Stimulated activated naive CD8-positive, alpha-beta T cell treated with anti-CD3 and anti-CD28 coated beads, Interleukin-15, Interleukin-2, amounts not matched to agents 100 ng/mL and 50 ng/mL, for 24 hours (primary cell): Measurements from ENCODE around the gene TH.

ENCODE experiments used
- H3K27ac Mint-ChIP-seq: one replicate; pipeline ENCODE4 v1.8.0; 2021; ENCODE audit warnings: mild to moderate bottlenecking, mixed read lengths
- H3K27me3 Mint-ChIP-seq: one replicate; pipeline ENCODE4 v1.8.0; 2021; ENCODE audit warnings: mixed read lengths
- H3K36me3 Mint-ChIP-seq: one replicate; pipeline ENCODE4 v1.8.0; 2021; ENCODE audit warnings: low read depth, mixed read lengths
- H3K4me1 Mint-ChIP-seq: one replicate; pipeline ENCODE4 v1.8.0; 2021; ENCODE audit warnings: low read depth, mixed read lengths
- H3K4me3 Mint-ChIP-seq: one replicate; pipeline ENCODE4 v1.8.0; 2021; ENCODE audit warnings: mild to moderate bottlenecking, mixed read lengths
- H3K9me3 Mint-ChIP-seq: one replicate; pipeline ENCODE4 v1.8.0; 2021; ENCODE audit warnings: mixed read lengths

The TH gene

GRCh38 chr11:2122222-2122906, 49.3 kb downstream of the TH start:
- H3K27ac Mint-ChIP-seq = no peak overlapping the region
- no peak overlapping the region for H3K4me3 Mint-ChIP-seq
- no peaks in the 10 kb centered on the region for H3K9me3 Mint-ChIP-seq
- peaks cover 20% of the 10 kb centered on the region for H3K27me3 Mint-ChIP-seq
- H3K36me3 Mint-ChIP-seq = no peaks in the 10 kb centered on the region
- no peaks in the 10 kb centered on the region for H3K4me1 Mint-ChIP-seq

- H3K4me3 Mint-ChIP-seq = no peak overlapping the region
- no peaks in the 10 kb centered on the region for H3K36me3 Mint-ChIP-seq
- H3K9me3 Mint-ChIP-seq = no peaks in the 10 kb centered on the region
- H3K27ac Mint-ChIP-seq = no peak overlapping the region
- peaks cover 22% of the 10 kb centered on the region for H3K27me3 Mint-ChIP-seq
- no peaks in the 10 kb centered on the region for H3K4me1 Mint-ChIP-seq
Measured at GRCh38 chr11:2121227-2122130, 50.1 kb downstream of the TH start.

- Mint-ChIP-seq H3K27me3 (peaks cover 30% of the 10 kb centered on the region), H3K4me3 (no peak overlapping the region), H3K27ac (no peak overlapping the region), H3K4me1 (no peaks in the 10 kb centered on the region), H3K36me3 (no peaks in the 10 kb centered on the region), H3K9me3 (no peaks in the 10 kb centered on the region)
Measured at GRCh38 chr11:2120359-2121100, 51.1 kb downstream of the TH start.

GRCh38 chr11:2118677-2119076, 52.9 kb downstream of the TH start:
- Mint-ChIP-seq H3K27ac (no peak overlapping the region), H3K27me3 (peaks cover 30% of the 10 kb centered on the region), H3K36me3 (no peaks in the 10 kb centered on the region), H3K9me3 (no peaks in the 10 kb centered on the region), H3K4me1 (no peaks in the 10 kb centered on the region), H3K4me3 (no peak overlapping the region)

GRCh38 chr11:2116680-2117079, 54.9 kb downstream of the TH start:
- no peaks in the 10 kb centered on the region for H3K36me3 Mint-ChIP-seq
- H3K27me3 Mint-ChIP-seq = peaks cover 30% of the 10 kb centered on the region
- no peaks in the 10 kb centered on the region for H3K9me3 Mint-ChIP-seq
- H3K4me3 Mint-ChIP-seq = no peak overlapping the region
- H3K27ac Mint-ChIP-seq = no peak overlapping the region
- no peaks in the 10 kb centered on the region for H3K4me1 Mint-ChIP-seq

- no peaks in the 10 kb centered on the region for H3K36me3 Mint-ChIP-seq
- no peaks in the 10 kb centered on the region for H3K4me1 Mint-ChIP-seq
- no peak overlapping the region for H3K27ac Mint-ChIP-seq
- H3K9me3 Mint-ChIP-seq = no peaks in the 10 kb centered on the region
- peaks cover 27% of the 10 kb centered on the region for H3K27me3 Mint-ChIP-seq
- no peak overlapping the region for H3K4me3 Mint-ChIP-seq
Measured at GRCh38 chr11:2115308-2115707, 56.3 kb downstream of the TH start.

- no peak overlapping the region for H3K4me3 Mint-ChIP-seq
- H3K4me1 Mint-ChIP-seq = no peaks in the 10 kb centered on the region
- H3K27me3 Mint-ChIP-seq = peaks cover 26% of the 10 kb centered on the region
- H3K27ac Mint-ChIP-seq = no peak overlapping the region
- no peaks in the 10 kb centered on the region for H3K9me3 Mint-ChIP-seq
- no peaks in the 10 kb centered on the region for H3K36me3 Mint-ChIP-seq
Measured at GRCh38 chr11:2114430-2115241, 57.0 kb downstream of the TH start.
